ES-I3 (cell line): ENCODE results near the gene PTPRCAP.
A peak's percentile ranks its signal among the peaks of the same experiment; 100 is the strongest.
"Not testable (repeated sequence)": the region's sequence is repeated elsewhere in the genome, so short reads cannot be mapped to it uniquely, and the experiment has no call there.

Experiments used
- H3K36me3 ChIP-seq: 2 replicates; pipeline ENCODE4 v1.6.1; 2013; ENCODE audit warnings: mild to moderate bottlenecking, low read length, control low read depth, moderate library complexity; ENCODE audit not compliant: insufficient read depth
- H3K4me1 ChIP-seq: 2 replicates; pipeline ENCODE4 v1.6.1; 2013; ENCODE audit warnings: mild to moderate bottlenecking, control low read depth, low read length; ENCODE audit not compliant: insufficient read depth
- H3K9ac ChIP-seq: 2 replicates; pipeline ENCODE4 v1.6.1; 2013; ENCODE audit warnings: low read depth, mild to moderate bottlenecking, low read length, moderate library complexity
- H3K9me3 ChIP-seq: 2 replicates; pipeline ENCODE4 v1.6.1; 2013; ENCODE audit warnings: mild to moderate bottlenecking, low read length, moderate library complexity; ENCODE audit not compliant: control insufficient read depth, insufficient read depth

The PTPRCAP gene

GRCh38 chr11:67406969-67407687 is 30.4 kb downstream of the PTPRCAP start:
- H3K36me3 ChIP-seq: no peaks in the 10 kb centered on the region
- peaks cover 13% of the 10 kb centered on the region; the same call in 1 of the 2 replicates for H3K4me1 ChIP-seq
- H3K9me3 ChIP-seq: no peaks in the 10 kb centered on the region
- H3K9ac ChIP-seq: no peak overlapping the region

DNA sequence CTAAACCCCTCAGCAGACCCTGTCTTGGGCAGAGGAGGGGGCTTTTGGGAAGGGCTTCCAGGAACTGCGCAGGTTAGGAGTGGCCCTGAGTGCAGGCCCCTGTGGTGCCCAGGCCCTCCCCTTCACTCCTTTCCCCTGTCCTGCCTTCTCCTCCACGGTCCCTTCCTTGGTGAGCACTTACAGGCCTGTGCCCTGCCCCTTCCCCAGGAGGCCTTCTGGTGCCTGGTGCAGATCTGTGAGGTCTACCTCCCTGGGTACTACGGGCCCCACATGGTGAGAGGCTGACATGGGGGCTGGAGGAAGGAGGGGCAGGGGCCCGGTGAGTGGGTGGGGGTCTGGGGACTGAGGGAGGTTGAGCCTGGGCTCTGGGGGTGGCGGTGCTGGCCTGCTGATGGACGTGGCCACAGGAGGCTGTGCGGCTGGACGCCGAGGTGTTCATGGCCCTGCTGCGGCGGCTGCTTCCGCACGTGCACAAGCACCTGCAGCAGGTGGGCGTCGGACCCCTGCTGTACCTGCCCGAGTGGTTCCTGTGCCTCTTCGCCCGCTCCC is 31.0 kb downstream of the PTPRCAP start:
- H3K9ac ChIP-seq: no peak overlapping the region
- H3K36me3 ChIP-seq: no peaks in the 10 kb centered on the region
- H3K4me1 ChIP-seq: peaks cover 16% of the 10 kb centered on the region; the same call in 1 of the 2 replicates

DNA sequence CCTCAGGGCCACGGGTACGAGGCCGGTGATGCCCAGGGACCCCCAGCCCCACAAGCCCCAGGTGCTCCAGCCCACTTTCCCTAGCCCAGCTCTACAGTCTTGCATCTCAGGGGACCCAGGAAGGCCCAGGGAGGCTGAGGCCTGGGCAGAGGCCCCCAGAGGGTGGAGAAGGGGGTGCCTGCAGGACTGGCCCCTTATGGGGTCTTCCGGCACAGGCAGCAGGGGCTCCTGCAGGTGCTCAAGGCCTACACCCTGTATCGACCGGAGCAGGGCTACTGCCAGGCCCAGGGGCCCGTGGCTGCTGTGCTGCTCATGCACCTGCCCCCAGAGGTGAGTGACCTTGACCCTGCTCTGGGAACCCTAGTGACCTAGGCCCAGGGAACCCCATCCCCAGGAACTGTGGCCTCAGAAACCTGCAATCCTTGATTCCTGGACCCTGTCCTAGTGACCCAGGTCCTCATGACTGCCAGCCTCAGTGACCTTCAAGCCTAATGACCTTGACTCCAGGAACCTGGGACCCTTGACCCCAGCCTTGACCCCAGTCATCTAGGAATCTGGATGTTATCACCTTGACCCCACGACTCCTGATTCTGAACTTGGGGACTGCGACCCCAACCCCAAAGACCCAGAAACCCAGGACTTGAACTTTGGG is 31.7 kb downstream of the PTPRCAP start:
- H3K9ac ChIP-seq: no peak overlapping the region
- no peaks in the 10 kb centered on the region for H3K36me3 ChIP-seq
- H3K4me1 ChIP-seq: peaks cover 16% of the 10 kb centered on the region; the same call in 1 of the 2 replicates
- H3K9me3 ChIP-seq: no peaks in the 10 kb centered on the region

More for the DNA sequence above, 31.0 kb downstream of the PTPRCAP start:
- H3K9me3 ChIP-seq: no peaks in the 10 kb centered on the region

GRCh38 chr11:67405196-67405567 is 32.3 kb downstream of the PTPRCAP start:
- H3K36me3 ChIP-seq: no peaks in the 10 kb centered on the region
- no peaks in the 10 kb centered on the region for H3K9me3 ChIP-seq
- H3K9ac ChIP-seq: no peak overlapping the region
- H3K4me1 ChIP-seq: peaks cover 16% of the 10 kb centered on the region; the same call in 1 of the 2 replicates

DNA sequence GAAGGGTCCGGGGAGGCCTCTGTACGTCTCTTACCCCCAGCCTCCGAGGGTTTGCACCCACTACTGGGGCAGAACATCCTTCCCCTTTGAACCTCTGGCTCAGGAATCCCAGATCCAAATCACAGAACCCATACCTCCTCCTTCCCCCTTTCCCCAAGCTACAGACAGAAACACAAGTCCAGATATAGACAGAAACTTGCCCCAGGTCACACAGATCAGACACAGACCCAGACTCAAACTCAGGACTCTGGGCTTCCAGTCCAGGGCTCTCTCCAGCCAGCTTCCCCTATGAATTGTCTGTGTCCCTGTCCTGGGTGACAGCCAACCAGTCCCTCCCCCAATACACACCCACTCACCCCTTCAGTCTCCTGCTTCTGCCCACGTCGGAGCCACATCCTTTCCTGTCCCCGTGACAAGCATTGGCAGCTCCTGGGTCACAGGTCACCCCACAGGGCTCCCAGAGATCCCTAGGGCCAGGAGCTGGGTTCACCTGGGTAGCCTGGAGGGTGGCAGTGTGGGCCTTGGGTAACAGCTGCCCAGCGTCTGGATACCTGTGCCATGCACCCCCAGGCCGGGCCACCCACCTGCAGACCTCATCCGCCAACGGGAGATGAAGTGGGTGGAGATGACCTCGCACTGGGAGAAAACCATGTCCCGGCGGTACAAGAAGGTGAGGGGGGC is 32.8 kb downstream of the PTPRCAP start:
- no peak overlapping the region for H3K9ac ChIP-seq
- H3K36me3 ChIP-seq: 0 out of 2 replicates have a peak, but pooled peaks cover under 1% of the 10 kb centered on the region
- peaks cover 13% of the 10 kb centered on the region; the same call in 1 of the 2 replicates for H3K4me1 ChIP-seq
- H3K9me3 ChIP-seq: no peaks in the 10 kb centered on the region

DNA sequence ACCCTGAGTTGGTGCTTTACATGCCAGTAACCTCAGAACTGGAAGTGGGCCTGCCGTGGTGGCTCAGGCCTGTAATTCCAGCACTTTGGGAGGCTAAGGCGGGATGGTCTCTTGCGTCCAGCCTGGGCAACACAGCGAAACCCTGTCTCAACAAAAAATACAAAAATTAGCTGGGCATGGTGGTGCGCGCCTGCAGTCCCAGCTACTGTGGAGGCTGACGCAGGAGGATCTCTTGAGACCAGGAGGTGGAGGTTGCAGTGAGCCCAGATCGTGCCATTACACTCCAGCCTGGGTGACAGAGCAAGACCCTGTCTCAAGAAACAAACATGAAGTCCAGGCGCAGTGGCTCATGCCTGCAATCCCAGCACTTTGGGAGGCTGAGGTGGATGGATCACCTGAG is 34.4 kb downstream of the PTPRCAP start:
- H3K9ac ChIP-seq, H3K9me3 ChIP-seq, H3K36me3 ChIP-seq: not testable (repeated sequence)
- H3K4me1 ChIP-seq: peaks cover 13% of the 10 kb centered on the region; the same call in 1 of the 2 replicates

DNA sequence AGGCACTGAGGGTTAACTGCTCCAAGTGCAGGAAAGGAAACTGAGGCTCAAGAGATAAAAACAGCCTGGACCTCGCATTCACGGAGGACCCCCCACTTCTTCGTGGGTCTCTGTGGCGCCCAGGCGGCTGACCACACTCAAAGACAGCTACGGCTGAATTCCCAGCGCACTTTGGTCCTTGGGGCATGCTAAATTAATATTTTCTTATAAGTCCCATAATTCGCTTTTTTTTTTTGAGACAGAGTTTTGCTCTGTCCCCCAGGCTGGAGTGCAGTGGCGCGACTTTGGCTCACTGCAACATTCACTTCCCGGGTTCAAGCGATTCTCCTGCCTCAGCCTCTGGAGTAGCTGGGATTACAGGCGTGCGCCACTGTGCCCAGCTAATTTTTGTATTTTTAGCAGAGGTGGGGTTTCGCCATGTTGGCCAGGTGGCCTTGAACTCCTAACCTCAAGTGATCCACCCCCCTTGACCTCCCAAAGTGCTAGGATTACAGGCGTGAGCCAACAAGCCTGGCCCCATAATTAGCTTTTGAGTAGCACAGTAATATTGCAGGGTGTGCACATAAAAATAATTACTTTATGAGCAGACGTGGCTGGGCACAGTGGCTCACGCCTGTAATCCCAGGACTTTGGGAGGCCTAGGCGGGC is 35.2 kb downstream of the PTPRCAP start:
- peaks cover 15% of the 10 kb centered on the region for H3K36me3 ChIP-seq
- H3K9ac ChIP-seq, H3K9me3 ChIP-seq: not testable (repeated sequence)
- peaks cover 20% of the 10 kb centered on the region; the same call in 1 of the 2 replicates for H3K4me1 ChIP-seq

GRCh38 chr11:67401495-67402191 is 35.8 kb downstream of the PTPRCAP start, which contains the start of gene PPP1CA:
Gene PPP1CA, minus strand, starts transcription at chr11:67401858. Its CDS starts 76 bp downstream, at chr11:67401782.
- H3K36me3 ChIP-seq: peaks cover 16% of the 10 kb centered on the region
- H3K9me3 ChIP-seq: no peaks in the 10 kb centered on the region
- H3K4me1 ChIP-seq: peaks cover 22% of the 10 kb centered on the region; the same call in 1 of the 2 replicates
- peak within 1 kb of the TSS; percentile 91 for H3K9ac ChIP-seq

DNA sequence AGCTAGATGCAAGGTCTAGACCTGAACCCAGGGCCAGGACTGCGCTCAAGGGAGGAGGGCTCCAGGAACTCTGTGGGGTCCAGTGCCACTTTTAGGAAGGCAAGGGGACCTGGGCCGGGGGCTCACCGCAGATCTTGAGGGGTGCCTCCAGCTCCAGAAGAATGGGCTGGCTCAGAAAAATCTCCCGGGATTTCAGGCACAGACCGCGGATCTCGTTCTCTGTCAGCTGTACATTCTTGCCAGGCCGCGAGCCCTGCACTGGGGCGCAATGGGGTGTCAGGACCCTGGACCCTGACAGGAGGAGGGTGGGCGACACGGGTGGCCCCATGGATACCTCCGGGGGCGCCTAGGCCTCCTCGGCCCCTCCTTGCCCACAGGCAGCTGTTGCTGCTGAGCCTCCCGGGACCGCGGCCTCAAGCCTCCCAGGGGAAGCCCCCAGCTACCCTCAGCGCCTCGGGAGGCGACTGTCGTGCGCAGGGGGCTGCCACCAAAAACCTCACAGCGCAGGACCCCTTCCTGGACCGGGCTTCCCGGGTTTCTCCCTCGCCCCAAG is 36.5 kb downstream of the PTPRCAP start:
- Histone ChIP-seq H3K4me1 (peaks cover 28% of the 10 kb centered on the region), H3K9ac (peak overlapping the region; percentile 91), H3K36me3 (peaks cover 16% of the 10 kb centered on the region), H3K9me3 (no peaks in the 10 kb centered on the region)

GRCh38 chr11:67400251-67400941 is 37.1 kb downstream of the PTPRCAP start:
- Histone ChIP-seq H3K4me1 (peaks cover 29% of the 10 kb centered on the region), H3K9ac (peak overlapping the region; percentile 91; the same call in 1 of the 2 replicates), H3K9me3 (no peaks in the 10 kb centered on the region), H3K36me3 (peaks cover 16% of the 10 kb centered on the region)

- Histone ChIP-seq H3K36me3 (peaks cover 16% of the 10 kb centered on the region), H3K4me1 (peaks cover 29% of the 10 kb centered on the region), H3K9ac (no peak overlapping the region), H3K9me3 (no peaks in the 10 kb centered on the region)
These were observed 38.6 kb downstream of the PTPRCAP start for GRCh38 chr11:67398661-67399563.

GRCh38 chr11:67397986-67398660 is 39.4 kb downstream of the PTPRCAP start:
- H3K36me3 ChIP-seq: peaks cover 16% of the 10 kb centered on the region
- H3K4me1 ChIP-seq: peaks cover 24% of the 10 kb centered on the region
- no peak overlapping the region for H3K9ac ChIP-seq
- no peaks in the 10 kb centered on the region for H3K9me3 ChIP-seq
